OCI-LY3 (cell line): ENCODE results near the gene PARP8.

Experiments
- H2AFZ ChIP-seq: fragments of 200-600, 300-600 bp; shearing (Covaris generic); 2 replicates; pipeline ENCODE4 v1.6.0; 2014; ENCODE audit warnings: antibody characterized with exemption, low read depth, low read length
- H3K27ac ChIP-seq: fragments of 200-600, 300-600 bp; sonication (generic); 2 replicates; pipeline ENCODE4 v1.5.1; 2014; ENCODE audit warnings: mild to moderate bottlenecking, low read length, moderate library complexity, mixed read lengths
- H3K27me3 ChIP-seq: fragments of 200-600, 300-600 bp; sonication (generic); 2 replicates; pipeline ENCODE4 v1.6.1; 2014; ENCODE audit warnings: low read depth, low read length, mixed read lengths
- H3K36me3 ChIP-seq: fragments of 200-600, 300-600 bp; sonication (generic); replicated peaks from 2 replicates; pipeline ENCODE3; 2014; ENCODE audit warnings: low read depth, low read length, mixed read lengths
- H3K4me1 ChIP-seq: fragments of 300-600, 200-600 bp; sonication (generic); 2 replicates; pipeline ENCODE4 v1.6.1; 2014; ENCODE audit warnings: low read length, mixed read lengths
- H3K4me2 ChIP-seq: fragments of 200-600, 300-600 bp; sonication (generic); 2 replicates; pipeline ENCODE4 v1.6.1; 2014; ENCODE audit warnings: low read length, mixed read lengths
- H3K4me3 ChIP-seq: fragments of 300-600, 200-600 bp; sonication (generic); 2 replicates; pipeline ENCODE4 v1.5.1; 2014; ENCODE audit warnings: antibody characterized with exemption, mild to moderate bottlenecking, low read length, moderate library complexity
- H3K79me2 ChIP-seq: fragments of 300-600, 200-600 bp; shearing (Covaris generic); 2 replicates; pipeline ENCODE4 v1.6.1; 2014; ENCODE audit warnings: mild to moderate bottlenecking, low read length, mixed read lengths
- H3K9ac ChIP-seq: fragments of 300-600, 200-600 bp; shearing (Covaris generic); 2 replicates; pipeline ENCODE4 v1.6.0; 2014; ENCODE audit warnings: mild to moderate bottlenecking, low read length, moderate library complexity
- H3K9me3 ChIP-seq: fragments of 200-600, 300-600 bp; shearing (Covaris generic); 2 replicates; pipeline ENCODE4 v1.6.1; 2014; ENCODE audit warnings: low read length, mixed read lengths; ENCODE audit not compliant: insufficient read depth
- H4K20me1 ChIP-seq: fragments of 200-600, 300-600 bp; sonication (generic); 2 replicates; pipeline ENCODE4 v1.6.1; 2016; ENCODE audit warnings: low read length, mixed read lengths; ENCODE audit not compliant: insufficient read depth
- EZH2phosphoT487 ChIP-seq: fragments of 200-600 bp; shearing (Covaris generic); IDR thresholded peaks from 2 replicates; pipeline ENCODE4 v1.6.1; 2018; ENCODE audit warnings: antibody characterized with exemption, mixed run types, low read depth
- TF ChIP-seq, protein P1 (sequence below): fragments of 200-600, 300-600 bp; sonication (generic); IDR thresholded peaks from 2 replicates; pipeline ENCODE4 v1.5.1; 2014; ENCODE audit warnings: antibody characterized with exemption, low read length, low read depth

The PARP8 gene

DNA sequence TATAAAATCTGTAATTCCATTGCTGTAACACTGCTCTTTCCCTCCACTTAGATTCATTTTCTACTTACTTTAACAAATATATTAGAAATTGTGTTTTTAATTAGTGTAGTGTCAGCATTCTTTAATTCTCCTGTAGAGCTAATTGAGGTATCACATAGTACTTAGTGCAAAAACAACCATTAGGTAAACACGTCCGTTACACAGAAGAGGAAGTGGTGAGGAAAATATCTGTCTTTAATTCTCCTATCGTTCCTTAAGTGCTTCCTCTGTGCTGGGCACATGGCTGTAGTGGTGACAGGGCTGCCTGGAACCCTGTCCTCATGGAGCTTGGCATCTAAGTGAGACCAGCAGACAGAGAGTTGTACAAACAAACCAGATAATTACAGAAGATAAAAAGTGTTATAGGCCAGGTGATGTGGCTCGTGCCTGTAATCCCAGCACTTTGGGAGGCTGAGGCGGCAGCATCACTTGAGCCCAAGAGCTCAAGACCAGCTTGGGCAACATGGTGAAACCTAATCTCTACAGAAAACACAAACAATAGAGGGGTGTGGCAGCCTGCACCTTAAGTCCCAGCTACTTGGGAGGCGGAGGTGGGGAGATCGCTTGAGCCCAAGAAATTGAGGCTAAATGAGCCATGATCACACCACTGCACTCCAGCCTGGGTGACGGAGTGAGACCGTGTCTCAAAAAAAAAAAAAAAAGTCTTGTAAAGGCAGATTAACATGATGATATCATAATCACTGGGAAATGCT lies 36.4 kb downstream of the PARP8 start:
- H3K36me3 ChIP-seq, result no peaks in the 10 kb centered on the region
- no peak overlapping the region for H3K4me3 ChIP-seq
- no peaks in the 10 kb centered on the region for H3K9me3 ChIP-seq
- no peak overlapping the region for H3K9ac ChIP-seq
- no peak for TF ChIP-seq EZH2phosphoT487
- TF ChIP-seq, protein P1, sequence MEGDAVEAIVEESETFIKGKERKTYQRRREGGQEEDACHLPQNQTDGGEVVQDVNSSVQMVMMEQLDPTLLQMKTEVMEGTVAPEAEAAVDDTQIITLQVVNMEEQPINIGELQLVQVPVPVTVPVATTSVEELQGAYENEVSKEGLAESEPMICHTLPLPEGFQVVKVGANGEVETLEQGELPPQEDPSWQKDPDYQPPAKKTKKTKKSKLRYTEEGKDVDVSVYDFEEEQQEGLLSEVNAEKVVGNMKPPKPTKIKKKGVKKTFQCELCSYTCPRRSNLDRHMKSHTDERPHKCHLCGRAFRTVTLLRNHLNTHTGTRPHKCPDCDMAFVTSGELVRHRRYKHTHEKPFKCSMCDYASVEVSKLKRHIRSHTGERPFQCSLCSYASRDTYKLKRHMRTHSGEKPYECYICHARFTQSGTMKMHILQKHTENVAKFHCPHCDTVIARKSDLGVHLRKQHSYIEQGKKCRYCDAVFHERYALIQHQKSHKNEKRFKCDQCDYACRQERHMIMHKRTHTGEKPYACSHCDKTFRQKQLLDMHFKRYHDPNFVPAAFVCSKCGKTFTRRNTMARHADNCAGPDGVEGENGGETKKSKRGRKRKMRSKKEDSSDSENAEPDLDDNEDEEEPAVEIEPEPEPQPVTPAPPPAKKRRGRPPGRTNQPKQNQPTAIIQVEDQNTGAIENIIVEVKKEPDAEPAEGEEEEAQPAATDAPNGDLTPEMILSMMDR, result no peak
- no peaks in the 10 kb centered on the region for H3K79me2 ChIP-seq
- no peaks in the 10 kb centered on the region for H3K27me3 ChIP-seq
- H3K4me1 ChIP-seq, result peaks cover 10% of the 10 kb centered on the region
- H3K27ac ChIP-seq, result no peak overlapping the region
- H3K4me2 ChIP-seq, result 0 out of 2 replicates have a peak overlapping the region, but pooled peaks have one; percentile 5
- no peak overlapping the region for H2AFZ ChIP-seq
- peaks cover 3% of the 10 kb centered on the region for H4K20me1 ChIP-seq

DNA sequence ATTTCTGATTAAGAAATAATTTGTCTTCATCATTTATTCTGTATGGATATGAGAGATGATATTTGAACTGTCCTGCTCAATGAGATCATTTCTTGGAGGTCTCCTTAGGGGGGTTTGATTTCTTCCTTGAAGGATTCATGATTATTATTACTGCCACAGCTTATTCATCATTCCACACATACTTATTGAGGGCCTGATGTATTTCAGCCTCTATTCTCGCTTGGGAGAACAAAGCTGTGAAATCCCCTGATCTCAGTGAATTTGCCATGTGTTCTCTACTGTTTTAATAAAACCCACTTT lies 36.9 kb downstream of the PARP8 start:
- Histone ChIP-seq H3K27me3 (no peaks in the 10 kb centered on the region), H3K27ac (no peak overlapping the region), H3K4me2 (no peak overlapping the region), H3K4me3 (no peak overlapping the region), H3K4me1 (peaks cover 6% of the 10 kb centered on the region), H3K9me3 (no peaks in the 10 kb centered on the region), H2AFZ (no peak overlapping the region), H4K20me1 (no peaks in the 10 kb centered on the region), H3K36me3 (no peaks in the 10 kb centered on the region), H3K9ac (no peak overlapping the region), H3K79me2 (no peaks in the 10 kb centered on the region)
- no peak for TF ChIP-seq EZH2phosphoT487
- TF ChIP-seq, protein P1, result no peak

GRCh38 chr5:50704730-50705129 lies 38.3 kb downstream of the PARP8 start:
- H3K79me2 ChIP-seq, result no peaks in the 10 kb centered on the region

DNA sequence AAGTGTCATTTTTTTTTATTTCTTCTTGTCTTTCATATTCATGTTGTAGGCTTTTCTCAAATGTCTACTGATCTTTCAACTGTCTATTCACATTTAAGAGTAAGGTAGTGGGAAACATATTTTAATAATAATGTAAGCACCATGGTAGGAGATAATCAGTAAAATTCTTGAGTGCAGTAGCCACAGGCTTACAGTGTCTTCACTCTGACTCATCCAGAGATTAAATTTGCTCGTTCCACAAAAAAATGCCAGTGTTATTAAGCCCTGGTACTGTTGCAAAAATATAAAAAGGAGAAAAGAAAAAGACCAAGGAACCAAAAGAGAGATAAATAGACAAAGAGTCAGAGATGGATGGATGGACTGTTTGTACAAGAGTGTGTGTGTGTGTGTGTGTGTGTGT lies 43.0 kb downstream of the PARP8 start:
- Histone ChIP-seq H3K9ac (no peak overlapping the region), H3K27ac (no peak overlapping the region), H4K20me1 (no peaks in the 10 kb centered on the region), H3K9me3 (no peaks in the 10 kb centered on the region), H3K27me3 (no peaks in the 10 kb centered on the region), H3K36me3 (no peaks in the 10 kb centered on the region), H3K79me2 (peaks cover 6% of the 10 kb centered on the region; the same call in 1 of the 2 replicates), H2AFZ (no peak overlapping the region), H3K4me3 (no peak overlapping the region), H3K4me2 (no peak overlapping the region), H3K4me1 (peaks cover 20% of the 10 kb centered on the region)
- TF ChIP-seq EZH2phosphoT487, result no peak
- TF ChIP-seq, protein P1, result no peak

More at GRCh38 chr5:50704730-50705129, 38.3 kb downstream of the PARP8 start:
- no peaks in the 10 kb centered on the region for H3K27me3 ChIP-seq
- peaks cover 6% of the 10 kb centered on the region for H3K4me1 ChIP-seq
- H2AFZ ChIP-seq, result no peak overlapping the region
- TF ChIP-seq, protein P1, result no peak
- TF ChIP-seq EZH2phosphoT487, result no peak
- H4K20me1 ChIP-seq, result no peaks in the 10 kb centered on the region
- H3K4me2 ChIP-seq, result no peak overlapping the region
- H3K4me3 ChIP-seq, result no peak overlapping the region
- H3K9ac ChIP-seq, result no peak overlapping the region
- H3K27ac ChIP-seq, result no peak overlapping the region
- no peaks in the 10 kb centered on the region for H3K9me3 ChIP-seq
- no peaks in the 10 kb centered on the region for H3K36me3 ChIP-seq
